ENCODE data around the gene KLF13.

GRCh38 chr15:31403096-31403495 is 76.5 kb downstream of the KLF13 start:
- TF ChIP-seq CTBP1 (IDR thresholded peaks at IDR 0.05; ENCODE audit: borderline replicate concordance) (no peak), SUZ12 (IDR thresholded peaks at IDR 0.05) (no peak), SP1 (IDR thresholded peaks at IDR 0.05) (no peak), PKNOX1 (IDR thresholded peaks at IDR 0.05) (no peak), HDGF (IDR thresholded peaks at IDR 0.05; ENCODE audit: borderline replicate concordance) (no peak), BHLHE40 (IDR thresholded peaks at IDR 0.05; ENCODE audit: borderline replicate concordance) (no peak), ARNT (IDR thresholded peaks at IDR 0.05) (no peak), FOXA1 (IDR thresholded peaks at IDR 0.05) (no peak), FOXM1 (IDR thresholded peaks at IDR 0.05; ENCODE audit: borderline replicate concordance) (no peak), ELF4 (IDR thresholded peaks at IDR 0.05) (no peak)
